ENCODE measurements around the gene SLC27A5. TPM values are rescaled to one million over a fixed set of nuclear protein-coding genes. Genes with fewer than 3 reads are reported as not detected.
A peak's percentile ranks its signal among the peaks of the same experiment; 100 is the strongest.
"Not testable (repeated sequence)": the region's sequence is repeated elsewhere in the genome, so short reads cannot be mapped to it uniquely, and the experiment has no call there.

The SLC27A5 gene
- total RNA-seq, 2 experiments from 2014 or later: 23.4 to 28.0 TPM

GRCh38 chr19:58476498-58477015, 35.2 kb downstream of the SLC27A5 start:
- Mint-ChIP-seq H3K4me3 (peak overlapping the region; percentile 87), H3K36me3 (peaks cover 7% of the 10 kb centered on the region), H3K27me3 (no peaks in the 10 kb centered on the region), H3K4me1 (peaks cover 22% of the 10 kb centered on the region), H3K9me3 (no peaks in the 10 kb centered on the region), H3K27ac (peak overlapping the region; percentile 93)
- DNase-seq: peak; percentile 25

DNA sequence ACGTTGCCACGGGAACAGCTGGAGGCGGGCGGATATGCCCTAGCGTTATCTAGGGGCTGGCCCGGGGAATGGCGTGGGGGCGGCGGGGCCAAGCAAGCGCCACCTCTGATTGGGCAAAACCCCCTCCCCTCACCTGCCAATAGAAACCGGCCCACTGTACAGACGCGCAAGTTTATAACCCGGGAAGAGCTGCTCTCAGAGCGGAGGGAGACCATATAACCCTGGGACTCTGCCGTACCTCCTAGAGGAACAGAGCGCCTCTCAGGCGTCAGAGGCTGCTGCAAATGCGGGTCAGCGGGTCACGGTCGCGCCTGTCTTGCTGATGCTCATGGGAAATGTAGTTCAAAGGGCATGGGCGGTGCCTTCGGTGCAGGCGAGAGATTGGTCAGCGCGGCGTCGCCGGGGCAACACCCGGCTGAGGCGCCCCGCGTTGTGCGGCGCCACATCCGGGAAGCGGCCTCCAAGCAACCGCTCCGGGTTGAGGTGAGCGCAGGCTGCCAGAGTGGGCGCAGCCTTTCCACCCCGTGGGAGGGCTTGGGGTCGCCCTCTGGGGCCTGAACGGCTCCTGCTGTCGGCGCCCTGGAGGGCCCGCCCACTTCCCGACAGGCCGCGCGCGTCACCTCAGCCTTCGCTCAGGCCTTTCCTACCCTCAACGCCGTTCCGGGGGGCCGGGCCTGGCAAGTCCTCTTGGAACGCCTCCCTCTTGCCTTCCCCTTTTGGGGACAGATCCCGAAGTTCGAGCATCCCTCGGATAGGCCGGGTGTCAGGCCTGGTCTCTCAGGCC, 35.9 kb downstream of the SLC27A5 start, which contains the start of gene ZNF446:
ZNF446 (plus strand) TSS at position 639 of the 784 bp plus-strand sequence. CDS start 867 bp downstream, outside the sequence.
- H3K9me3 Mint-ChIP-seq: no peaks in the 10 kb centered on the region
- H3K4me1 Mint-ChIP-seq: peaks cover 22% of the 10 kb centered on the region
- peak within 1 kb of the TSS; percentile 87 for H3K4me3 Mint-ChIP-seq
- H3K27ac Mint-ChIP-seq: peak within 1 kb of the TSS; percentile 98
- H3K36me3 Mint-ChIP-seq: peaks cover 7% of the 10 kb centered on the region
- peak; percentile 99 for DNase-seq
- H3K27me3 Mint-ChIP-seq: no peaks in the 10 kb centered on the region

GRCh38 chr19:58474997-58475713, 36.6 kb downstream of the SLC27A5 start:
- peaks cover 7% of the 10 kb centered on the region for H3K36me3 Mint-ChIP-seq
- H3K27ac Mint-ChIP-seq: peak overlapping the region; percentile 98
- H3K4me1 Mint-ChIP-seq: peaks cover 22% of the 10 kb centered on the region
- peak overlapping the region; percentile 87 for H3K4me3 Mint-ChIP-seq
- H3K27me3 Mint-ChIP-seq: no peaks in the 10 kb centered on the region
- no peaks in the 10 kb centered on the region for H3K9me3 Mint-ChIP-seq
- DNase-seq: no peak

GRCh38 chr19:58474291-58474996, 37.3 kb downstream of the SLC27A5 start:
- H3K4me1 Mint-ChIP-seq: peaks cover 22% of the 10 kb centered on the region
- no peak for DNase-seq
- peak overlapping the region; percentile 15 for H3K27ac Mint-ChIP-seq
- H3K27me3 Mint-ChIP-seq: no peaks in the 10 kb centered on the region
- peak overlapping the region; percentile 14 for H3K4me3 Mint-ChIP-seq
- no peaks in the 10 kb centered on the region for H3K9me3 Mint-ChIP-seq
- H3K36me3 Mint-ChIP-seq: peaks cover 9% of the 10 kb centered on the region

DNA sequence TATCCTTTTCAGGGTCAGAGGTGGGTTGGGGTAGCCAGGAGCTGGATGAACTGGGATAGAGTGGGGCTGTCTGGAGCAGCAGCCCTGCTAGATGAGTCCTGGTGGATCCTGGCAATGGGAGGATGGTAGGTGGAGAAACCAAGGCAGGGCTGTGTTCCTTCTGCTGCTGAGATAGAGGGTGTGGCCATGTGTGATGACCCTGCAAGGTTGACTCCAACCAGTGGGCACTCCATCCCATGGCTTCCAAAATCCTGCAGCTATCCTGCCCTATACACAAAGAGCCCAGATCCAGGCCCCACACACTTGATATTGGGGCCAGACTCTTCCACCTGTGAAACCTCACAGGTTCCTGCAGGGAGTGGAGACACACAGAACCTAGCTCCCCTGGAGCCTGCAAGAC, 38.0 kb downstream of the SLC27A5 start:
- Mint-ChIP-seq H3K9me3 (no peaks in the 10 kb centered on the region), H3K4me1 (peaks cover 25% of the 10 kb centered on the region), H3K36me3 (peaks cover 9% of the 10 kb centered on the region), H3K27ac (no peak overlapping the region), H3K4me3 (peak overlapping the region; percentile 14), H3K27me3 (no peaks in the 10 kb centered on the region)
- no peak for DNase-seq

- no peaks in the 10 kb centered on the region for H3K27me3 Mint-ChIP-seq
- peaks cover 22% of the 10 kb centered on the region for H3K36me3 Mint-ChIP-seq
- H3K4me3 Mint-ChIP-seq: no peak overlapping the region
- H3K4me1 Mint-ChIP-seq: peaks cover 33% of the 10 kb centered on the region
- DNase-seq: no peak
- no peaks in the 10 kb centered on the region for H3K9me3 Mint-ChIP-seq
- H3K27ac Mint-ChIP-seq: no peak overlapping the region
Measured at GRCh38 chr19:58471736-58472135, 40.1 kb downstream of the SLC27A5 start.

DNA sequence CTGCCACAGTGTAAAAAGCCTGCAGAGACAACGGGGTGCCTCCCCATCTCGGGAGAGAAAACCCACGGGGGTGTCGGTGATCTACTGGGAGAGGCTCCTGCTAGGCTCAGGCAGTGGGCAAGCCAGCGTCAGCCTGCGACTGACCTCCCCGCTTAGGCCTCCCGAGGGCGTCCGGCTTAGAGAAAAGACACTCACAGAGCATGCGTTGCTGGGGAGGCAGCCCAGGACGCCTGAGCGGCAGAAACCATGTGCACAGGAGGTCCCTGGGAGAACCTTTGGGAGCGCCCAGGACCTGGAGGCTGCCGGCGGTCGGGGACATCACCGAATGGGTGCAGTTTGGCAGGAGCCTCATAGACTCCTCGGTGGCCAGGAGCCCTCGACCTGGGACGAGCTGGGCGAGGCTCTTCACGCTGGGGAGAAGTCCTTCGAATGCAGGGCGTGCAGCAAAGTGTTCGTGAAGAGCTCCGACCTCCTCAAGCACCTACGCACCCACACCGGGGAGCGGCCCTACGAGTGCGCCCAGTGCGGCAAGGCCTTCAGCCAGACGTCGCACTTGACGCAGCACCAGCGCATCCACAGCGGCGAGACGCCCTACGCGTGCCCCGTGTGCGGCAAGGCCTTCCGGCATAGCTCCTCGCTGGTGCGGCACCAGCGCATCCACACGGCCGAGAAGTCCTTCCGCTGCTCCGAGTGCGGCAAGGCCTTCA, 40.8 kb downstream of the SLC27A5 start:
- DNase-seq, H3K9me3 Mint-ChIP-seq, H3K27ac Mint-ChIP-seq, H3K27me3 Mint-ChIP-seq, H3K4me3 Mint-ChIP-seq: not testable (repeated sequence)
- Mint-ChIP-seq H3K4me1 (peaks cover 35% of the 10 kb centered on the region), H3K36me3 (peaks cover 22% of the 10 kb centered on the region)

GRCh38 chr19:58469241-58470013, 42.4 kb downstream of the SLC27A5 start:
- no peaks in the 10 kb centered on the region for H3K9me3 Mint-ChIP-seq
- H3K27ac Mint-ChIP-seq: no peak overlapping the region
- peak overlapping the region; percentile 10 for H3K4me3 Mint-ChIP-seq
- H3K27me3 Mint-ChIP-seq: no peaks in the 10 kb centered on the region
- DNase-seq: no peak
- H3K4me1 Mint-ChIP-seq: peaks cover 27% of the 10 kb centered on the region
- H3K36me3 Mint-ChIP-seq: peaks cover 22% of the 10 kb centered on the region

GRCh38 chr19:58468216-58468839, 43.5 kb downstream of the SLC27A5 start:
- DNase-seq: no peak

DNA sequence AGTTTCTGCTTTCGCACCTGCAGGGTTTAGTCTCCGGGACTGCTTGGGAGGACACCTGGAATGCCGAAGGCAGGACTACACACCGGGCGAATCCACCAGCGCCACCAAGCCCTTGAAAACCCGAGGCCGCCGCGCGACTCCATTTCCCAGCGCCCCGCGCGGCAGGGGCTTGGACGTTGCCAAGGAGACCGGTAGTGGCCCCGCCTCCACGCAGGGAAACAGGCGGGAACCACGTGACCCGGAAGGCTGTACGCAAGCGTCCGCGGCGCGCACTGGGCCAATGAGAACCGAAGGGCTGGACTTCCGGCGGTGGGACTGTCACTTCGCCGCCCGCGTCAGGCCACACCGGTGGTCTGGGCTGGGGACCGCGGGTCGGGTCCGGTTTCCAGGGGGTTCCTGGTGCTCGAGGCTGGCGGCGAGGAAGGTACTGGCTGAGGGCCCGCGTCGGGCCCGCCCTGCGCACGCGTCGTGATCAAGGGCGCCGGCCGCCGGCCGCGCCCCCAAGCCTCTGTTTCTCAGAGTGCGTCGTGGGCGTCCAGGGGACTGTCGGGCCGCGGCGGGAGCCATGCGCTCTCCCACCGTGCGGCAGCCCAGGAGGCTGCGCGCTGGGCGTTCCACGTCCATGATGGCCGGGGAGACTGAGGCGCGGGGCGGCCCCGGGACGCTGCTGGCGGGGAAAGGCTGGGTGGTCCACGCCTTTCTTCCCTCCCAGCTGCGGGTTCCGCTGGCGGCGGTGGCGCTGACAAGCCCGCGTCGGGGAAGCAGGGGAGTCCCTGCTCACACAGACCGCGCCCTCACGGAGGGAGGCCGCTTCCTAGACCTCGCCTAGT, 44.8 kb downstream of the SLC27A5 start, which contains the start of gene ZNF324:
ZNF324 (plus strand) TSS at position 321 of the 830 bp plus-strand sequence. CDS start 2,106 bp downstream, outside the sequence.
- Mint-ChIP-seq H3K27ac (peak within 1 kb of the TSS; percentile 77), H3K36me3 (peaks cover 14% of the 10 kb centered on the region), H3K9me3 (no peaks in the 10 kb centered on the region), H3K27me3 (no peaks in the 10 kb centered on the region), H3K4me3 (peak within 1 kb of the TSS; percentile 91), H3K4me1 (peaks cover 19% of the 10 kb centered on the region)
- DNase-seq: peak; percentile 98

More at GRCh38 chr19:58468216-58468839, 43.5 kb downstream of the SLC27A5 start:
- Mint-ChIP-seq H3K27me3 (no peaks in the 10 kb centered on the region), H3K4me1 (peaks cover 19% of the 10 kb centered on the region), H3K36me3 (peaks cover 22% of the 10 kb centered on the region), H3K4me3 (peak overlapping the region; percentile 91), H3K9me3 (no peaks in the 10 kb centered on the region), H3K27ac (peak overlapping the region; percentile 25)

DNA sequence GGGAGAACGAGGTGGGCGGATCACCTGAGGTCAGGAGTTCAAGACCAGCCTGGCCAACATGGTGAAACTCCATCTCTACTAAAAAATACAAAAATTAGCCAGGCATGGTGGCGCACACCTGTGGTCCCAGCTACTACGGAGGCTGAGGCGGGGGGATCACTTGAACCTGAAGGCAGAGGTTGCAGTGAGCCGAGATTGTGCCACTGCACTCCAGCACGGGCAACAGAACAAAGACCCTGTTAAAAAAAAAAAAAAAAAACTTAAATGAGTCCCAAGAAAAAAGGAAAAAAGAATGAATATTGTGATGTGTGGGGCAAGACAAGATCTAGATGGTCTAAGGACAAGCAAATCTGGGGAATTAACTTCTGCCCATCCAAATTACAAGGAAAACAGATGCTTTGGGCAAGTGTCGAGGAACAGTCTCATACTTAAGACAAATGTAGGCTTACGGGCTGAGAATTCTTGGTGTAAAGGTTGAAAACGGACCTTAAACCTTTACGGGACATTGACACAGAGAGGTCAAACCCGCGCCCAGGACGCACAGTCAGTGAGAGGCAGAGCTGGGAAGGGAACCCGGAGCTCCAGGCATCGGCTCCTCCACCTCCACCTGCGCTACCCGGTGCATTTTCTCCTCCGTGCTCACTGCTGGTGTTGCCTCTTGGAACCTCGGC, 45.6 kb downstream of the SLC27A5 start:
- no peak for DNase-seq
- no peaks in the 10 kb centered on the region for H3K27me3 Mint-ChIP-seq
- peaks cover 19% of the 10 kb centered on the region for H3K4me1 Mint-ChIP-seq
- H3K4me3 Mint-ChIP-seq: peak overlapping the region; percentile 91
- H3K36me3 Mint-ChIP-seq: peaks cover 14% of the 10 kb centered on the region
- no peak overlapping the region for H3K27ac Mint-ChIP-seq
- H3K9me3 Mint-ChIP-seq: no peaks in the 10 kb centered on the region

GRCh38 chr19:58460039-58460438, 51.8 kb downstream of the SLC27A5 start:
- DNase-seq: no peak
- Mint-ChIP-seq H3K27ac (no peak overlapping the region), H3K4me1 (peaks cover 3% of the 10 kb centered on the region), H3K27me3 (no peaks in the 10 kb centered on the region), H3K9me3 (no peaks in the 10 kb centered on the region), H3K4me3 (no peak overlapping the region), H3K36me3 (peaks cover 15% of the 10 kb centered on the region)
